Natural killer cell (primary cell): ENCODE data around the gene CYP39A1. TPM values are rescaled to one million over a fixed set of nuclear protein-coding genes. Genes with fewer than 3 reads are reported as not detected.

Source experiments
- ATAC-seq, 3 donors: fragments of 150-1000 bp in 2 of 3; fragments of 200-7000 bp in 1 of 3; cut with Tn5 transposase; 1 replicate in 1 of 3; 2 replicates in 2 of 3; pipeline ENCODE4 v1.10.0; 2021; ENCODE audit warnings: mild to moderate bottlenecking in 2 of 3, moderate library complexity in 2 of 3
- DNase-seq, 2 donors: peaks; one replicate each; pipeline versions ENCODE4 v3.0.0 to v3.0.0-alpha.2; 2013 to 2021; ENCODE audit warnings: mixed read lengths in 1 of 2
- H3K27ac ChIP-seq: one replicate; pipeline ENCODE4 v1.5.1; 2013; ENCODE audit warnings: mild to moderate bottlenecking, low read length
- H3K27me3 ChIP-seq: one replicate; pipeline ENCODE4 v1.6.1; 2013; ENCODE audit warnings: low read length; ENCODE audit not compliant: control insufficient read depth, insufficient read depth
- H3K36me3 ChIP-seq: one replicate; pipeline ENCODE4 v1.6.1; 2013; ENCODE audit warnings: low read length; ENCODE audit not compliant: control insufficient read depth, insufficient read depth
- H3K4me1 ChIP-seq: one replicate; pipeline ENCODE4 v1.6.1; 2013; ENCODE audit warnings: low read length; ENCODE audit not compliant: control insufficient read depth, insufficient read depth
- H3K4me3 ChIP-seq: one replicate; pipeline ENCODE4 v1.5.1; 2013; ENCODE audit warnings: low read length
- H3K9me3 ChIP-seq: one replicate; pipeline ENCODE4 v1.6.1; 2013; ENCODE audit warnings: low read length; ENCODE audit not compliant: control insufficient read depth, insufficient read depth
- H3K27ac Mint-ChIP-seq, 2 donors: one replicate each; pipeline ENCODE4 v1.8.0; 2022; ENCODE audit warnings: mild to moderate bottlenecking in 2 of 2, mixed read lengths in 2 of 2, moderate library complexity in 1 of 2
- H3K27me3 Mint-ChIP-seq, 2 donors: one replicate each; pipeline ENCODE4 v1.8.0; 2022; ENCODE audit warnings: low read depth in 2 of 2, mixed read lengths in 2 of 2
- H3K36me3 Mint-ChIP-seq: one replicate; pipeline ENCODE4 v1.8.0; 2022; ENCODE audit warnings: mixed read lengths
- H3K4me1 Mint-ChIP-seq, 2 donors: one replicate each; pipeline ENCODE4 v1.8.0; 2022; ENCODE audit warnings: mixed read lengths in 2 of 2
- H3K4me3 Mint-ChIP-seq: one replicate; pipeline ENCODE4 v1.8.0; 2022; ENCODE audit warnings: mild to moderate bottlenecking, moderate library complexity, mixed read lengths
- H3K9me3 Mint-ChIP-seq, 2 donors: one replicate each; pipeline ENCODE4 v1.8.0; 2022; ENCODE audit warnings: mixed read lengths in 2 of 2
- WGBS: methylation state at CpG from one replicate; pipeline ENCODE4 v1.1.7; 2013; ENCODE audit warnings: missing lambda C conversion rate; ENCODE audit not compliant: insufficient coverage; 5-methylcytosine and 5-hydroxymethylcytosine counted together
- intact Hi-C: fragments of 100-400 bp; cut with micrococcal nuclease; formaldehyde crosslinking; loops from one replicate; pipeline ENCODE4 v1.14.2; 2022
- total RNA-seq, 4 donors: library from RNA; stranded (reverse); fragments of 120-200 nt in 1 of 4; gene quantifications; one replicate each; pipeline versions ENCODE4 v1.2.3 to v1.2.4, GENCODE V29; 2013 to 2022
- TF ChIP-seq, protein P1 (sequence below): fragments of 200-600 bp; IDR thresholded peaks from one replicate; pipeline ENCODE4 v1.8.0; 2022; ENCODE audit warnings: antibody characterized with exemption

The CYP39A1 gene
- total RNA-seq, 3 donors from 2014 or later (not counting 1 experiment from before 2014, with no cell fraction given): not detected

DNA sequence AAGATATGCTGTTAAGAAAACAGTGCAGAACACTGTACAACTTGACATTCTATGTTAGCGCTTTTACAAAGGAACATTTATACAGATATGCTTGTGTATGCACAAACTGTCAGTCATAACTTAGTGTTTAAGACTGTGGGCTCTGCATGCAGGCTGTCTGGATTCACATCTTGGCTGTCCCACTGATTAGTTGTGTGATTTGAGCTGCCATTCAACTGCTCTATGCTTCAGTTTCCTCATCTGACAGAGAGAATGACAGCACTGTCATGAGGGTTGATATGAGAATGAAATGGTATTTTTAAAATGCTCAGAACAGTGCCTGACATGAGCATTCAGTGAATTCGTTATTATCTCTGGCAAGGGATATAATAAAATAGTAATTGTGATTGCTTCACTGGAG is 8.9 kb upstream of the CYP39A1 start:
- intact Hi-C loops: no loop called here
- Histone ChIP-seq H3K9me3 (no peaks in the 10 kb centered on the region), H3K4me3 (no peak overlapping the region), H3K27ac (no peak overlapping the region), H3K36me3 (no peaks in the 10 kb centered on the region), H3K27me3 (no peaks in the 10 kb centered on the region), H3K4me1 (no peaks in the 10 kb centered on the region)
- Mint-ChIP-seq H3K27me3 (peaks cover 0 to 7% of the 10 kb centered on the region in 2 donors), H3K4me1 (no peaks in the 10 kb centered on the region), H3K4me3 (no peak overlapping the region), H3K9me3 (no peaks in the 10 kb centered on the region), H3K27ac (no peak overlapping the region), H3K36me3 (no peaks in the 10 kb centered on the region)
- TF ChIP-seq, protein P1, sequence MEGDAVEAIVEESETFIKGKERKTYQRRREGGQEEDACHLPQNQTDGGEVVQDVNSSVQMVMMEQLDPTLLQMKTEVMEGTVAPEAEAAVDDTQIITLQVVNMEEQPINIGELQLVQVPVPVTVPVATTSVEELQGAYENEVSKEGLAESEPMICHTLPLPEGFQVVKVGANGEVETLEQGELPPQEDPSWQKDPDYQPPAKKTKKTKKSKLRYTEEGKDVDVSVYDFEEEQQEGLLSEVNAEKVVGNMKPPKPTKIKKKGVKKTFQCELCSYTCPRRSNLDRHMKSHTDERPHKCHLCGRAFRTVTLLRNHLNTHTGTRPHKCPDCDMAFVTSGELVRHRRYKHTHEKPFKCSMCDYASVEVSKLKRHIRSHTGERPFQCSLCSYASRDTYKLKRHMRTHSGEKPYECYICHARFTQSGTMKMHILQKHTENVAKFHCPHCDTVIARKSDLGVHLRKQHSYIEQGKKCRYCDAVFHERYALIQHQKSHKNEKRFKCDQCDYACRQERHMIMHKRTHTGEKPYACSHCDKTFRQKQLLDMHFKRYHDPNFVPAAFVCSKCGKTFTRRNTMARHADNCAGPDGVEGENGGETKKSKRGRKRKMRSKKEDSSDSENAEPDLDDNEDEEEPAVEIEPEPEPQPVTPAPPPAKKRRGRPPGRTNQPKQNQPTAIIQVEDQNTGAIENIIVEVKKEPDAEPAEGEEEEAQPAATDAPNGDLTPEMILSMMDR: no peak
- no peak for ATAC-seq
- 82% methylated on average over 2 of the region's 2 CpGs for WGBS
- DNase-seq: no peak

DNA sequence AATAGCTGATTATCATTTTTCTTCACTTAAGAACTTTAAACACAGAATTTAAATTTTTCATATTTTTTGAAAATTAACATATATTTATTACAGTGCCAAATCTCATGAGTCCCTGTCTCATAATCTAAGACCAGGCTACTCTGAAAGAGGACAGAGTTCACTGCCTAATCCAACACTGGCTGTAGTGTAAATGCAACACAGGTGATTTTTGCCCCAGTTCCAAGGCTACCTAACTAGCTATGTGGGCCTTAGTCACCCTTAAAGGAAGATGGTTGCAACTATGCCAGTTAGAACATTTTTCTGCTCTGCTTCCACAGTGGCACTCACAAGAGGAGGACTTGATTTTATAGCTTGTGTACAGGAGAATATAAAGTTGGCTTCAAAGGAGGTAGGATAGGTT is 5.0 kb upstream of the CYP39A1 start:
- intact Hi-C loops: no loop called here
- Histone ChIP-seq H3K27ac (no peak overlapping the region), H3K4me3 (no peak overlapping the region), H3K36me3 (no peaks in the 10 kb centered on the region), H3K9me3 (no peaks in the 10 kb centered on the region), H3K27me3 (peaks cover 10% of the 10 kb centered on the region), H3K4me1 (peaks cover under 1% of the 10 kb centered on the region)
- no peaks in the 10 kb centered on the region for H3K36me3 Mint-ChIP-seq
- no peak overlapping the region for H3K27ac Mint-ChIP-seq
- ATAC-seq: no peak
- peaks cover 11 to 13% of the 10 kb centered on the region in 2 donors for H3K4me1 Mint-ChIP-seq
- peaks cover 18 to 31% of the 10 kb centered on the region in 2 donors for H3K27me3 Mint-ChIP-seq
- TF ChIP-seq, protein P1: no peak
- H3K9me3 Mint-ChIP-seq: no peaks in the 10 kb centered on the region
- H3K4me3 Mint-ChIP-seq: no peak overlapping the region
- DNase-seq: no peak

DNA sequence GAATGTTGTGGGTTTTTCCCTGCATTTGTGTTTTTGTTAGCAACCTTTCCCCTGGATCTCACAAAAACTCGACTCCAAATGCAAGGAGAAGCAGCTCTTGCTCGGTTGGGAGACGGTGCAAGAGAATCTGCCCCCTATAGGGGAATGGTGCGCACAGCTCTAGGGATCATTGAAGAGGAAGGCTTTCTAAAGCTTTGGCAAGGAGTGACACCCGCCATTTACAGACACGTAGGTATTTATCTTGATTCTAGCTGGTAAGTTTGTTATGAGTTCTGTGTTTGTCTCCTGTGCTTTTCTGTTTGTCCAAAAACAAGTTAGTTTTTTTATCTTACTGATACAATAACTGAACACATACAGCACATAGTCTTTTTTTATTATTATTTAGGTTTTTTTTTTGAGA is 3.2 kb upstream of the CYP39A1 start:
- DNase-seq (no peak), ATAC-seq (no peak)
- Mint-ChIP-seq H3K9me3 (no peaks in the 10 kb centered on the region), H3K4me1 (peaks cover 17 to 19% of the 10 kb centered on the region in 2 donors), H3K36me3 (no peaks in the 10 kb centered on the region), H3K27me3 (peaks cover 26 to 45% of the 10 kb centered on the region in 2 donors), H3K4me3 (no peak overlapping the region), H3K27ac (no peak overlapping the region)
- no peak overlapping the region for H3K27ac ChIP-seq
- intact Hi-C loops: no loop called here
- peaks cover 5% of the 10 kb centered on the region for H3K4me1 ChIP-seq
- WGBS: 79% methylated on average over 5 of the region's 6 CpGs
- TF ChIP-seq, protein P1: no peak
- H3K36me3 ChIP-seq: no peaks in the 10 kb centered on the region
- peaks cover 20% of the 10 kb centered on the region for H3K27me3 ChIP-seq
- no peaks in the 10 kb centered on the region for H3K9me3 ChIP-seq
- H3K4me3 ChIP-seq: no peak overlapping the region

DNA sequence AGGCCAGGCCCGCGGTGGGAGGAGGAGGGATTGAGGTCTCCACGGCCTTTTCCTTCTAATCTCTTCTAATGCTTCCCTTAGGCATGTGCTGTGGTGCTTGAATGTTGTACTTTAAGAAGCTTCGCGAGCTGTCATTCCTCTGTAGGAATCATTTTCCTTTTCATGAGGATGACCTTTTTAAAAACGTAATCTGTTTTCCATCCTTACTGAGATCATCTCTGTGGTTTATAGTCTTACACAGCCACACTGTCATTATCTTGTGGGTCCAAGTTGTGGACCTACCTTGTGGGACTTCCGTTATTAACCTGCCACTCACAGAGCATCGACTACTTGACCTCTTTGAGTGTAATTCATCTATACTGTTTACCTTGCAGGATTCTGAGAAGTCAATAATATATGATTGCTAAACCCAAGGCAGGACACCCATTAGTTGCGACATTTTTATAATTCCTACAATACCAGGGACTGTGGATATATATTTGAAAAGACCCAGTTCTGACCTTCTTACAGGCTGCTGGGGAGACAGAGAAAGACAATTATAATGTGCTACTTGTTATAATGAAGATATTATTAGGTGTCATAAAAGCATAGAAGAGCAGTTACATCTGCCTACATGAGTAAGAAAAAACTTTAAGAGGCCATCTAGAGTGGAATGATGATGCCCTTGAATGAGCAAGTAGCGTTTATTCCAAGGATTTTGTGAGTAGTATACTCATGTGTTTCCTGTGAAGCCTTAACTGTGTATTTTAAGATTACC is 999 bp upstream of the CYP39A1 start:
- Histone ChIP-seq H3K9me3 (no peaks in the 10 kb centered on the region), H3K4me1 (peaks cover 5% of the 10 kb centered on the region), H3K4me3 (no peak overlapping the region), H3K27me3 (peaks cover 20% of the 10 kb centered on the region), H3K36me3 (no peaks in the 10 kb centered on the region), H3K27ac (no peak overlapping the region)
- Mint-ChIP-seq H3K27ac (no peak overlapping the region), H3K4me1 (peaks cover 17 to 19% of the 10 kb centered on the region in 2 donors), H3K9me3 (no peaks in the 10 kb centered on the region), H3K36me3 (no peaks in the 10 kb centered on the region), H3K4me3 (peak overlapping the region; percentile 86), H3K27me3 (peaks cover 22 to 47% of the 10 kb centered on the region in 2 donors)
- TF ChIP-seq, protein P1: no peak
- DNase-seq (no peak), ATAC-seq (no peak)
- 33% methylated on average over 6 of the region's 10 CpGs for WGBS
- intact Hi-C loops: no loop called here
